K562 (cell line): ENCODE measurements around the gene UBR3. TPM values are rescaled to one million over a fixed set of nuclear protein-coding genes. Genes with fewer than 3 reads are reported as not detected.

Source experiments
- ATAC-seq: fragments of 200-7000 bp; cut with Tn5 transposase; 3 replicates; pipeline ENCODE4 v1.9.1; 2020; ENCODE audit warnings: moderate library complexity
- BruUV-seq: library from RNA; stranded (reverse); fragments of 400-500 nt; replicated peaks from 2 replicates; lab custom pipeline; 2021; lab: Mats Ljungman, UMichigan
- CTCF ChIA-PET: fragments of 300-600 bp; formaldehyde crosslinking; extraction: SDS; loops from one replicate; lab custom pipeline; 2021; ENCODE audit warnings: low intra/inter-chr PET ratio; lab: Yijun Ruan, JAX
- POLR2A ChIA-PET: fragments of 300-600, 350-650 bp; sonication (Branson Sonifier 250); formaldehyde crosslinking; extraction: SDS; loops from one replicate; lab custom pipeline; 2021; ENCODE audit warnings: antibody characterized with exemption, inconsistent platforms; lab: Yijun Ruan, JAX
- DNase-seq, 4 experiments: peaks; one replicate each; pipeline versions ENCODE4 v3.0.0 to v3.0.0-alpha.2; 2011 to 2018; ENCODE audit warnings: low spot score in 3 of 4, mixed read lengths in 3 of 4; ENCODE audit errors: extremely low read depth in 1 of 4
- FAIRE-seq: peaks from 2 replicates; lab custom pipeline; 2011; peaks lifted over from hg19 to GRCh38; lab: Jason Lieb, UNC
- H2AFZ ChIP-seq: 2 replicates; pipeline ENCODE4 v1.6.0; 2011; ENCODE audit warnings: low read depth, low read length, control low read depth, inconsistent platforms
- H3K27ac ChIP-seq: fragments of 200-600 bp; 3 replicates; pipeline ENCODE4 v1.8.0; 2011; ENCODE audit warnings: low read depth, mild to moderate bottlenecking, control low read depth, inconsistent platforms, low read length, moderate library complexity, mixed read lengths; ENCODE audit errors: extremely low read depth
- H3K27me3 ChIP-seq, 2 experiments: fragments of 300-600 bp in 1 of 2; 2 replicates in 1 of 2; 3 replicates in 1 of 2; pipeline versions ENCODE4 v1.6.0 to v1.8.0; 2011; ENCODE audit warnings: inconsistent platforms in 2 of 2, low read length in 2 of 2, mild to moderate bottlenecking in 1 of 2, mixed read lengths in 1 of 2, moderate library complexity in 1 of 2; ENCODE audit not compliant: control insufficient read depth in 2 of 2, insufficient read depth in 2 of 2
- H3K36me3 ChIP-seq: fragments of 300-600 bp; 3 replicates; pipeline ENCODE4 v1.8.0; 2011; ENCODE audit warnings: mild to moderate bottlenecking, low read length, inconsistent platforms; ENCODE audit not compliant: control insufficient read depth, insufficient read depth
- H3K4me1 ChIP-seq, 2 experiments: fragments of 200-600 bp in 1 of 2; replicated peaks in 1 of 2; 2 replicates in 1 of 2; 3 replicates in 1 of 2; pipeline versions ENCODE4 v1.5.1 to v1.8.0; 2011; ENCODE audit warnings: inconsistent platforms in 2 of 2, low read length in 2 of 2, mild to moderate bottlenecking in 1 of 2, mixed read lengths in 1 of 2, moderate library complexity in 1 of 2; ENCODE audit not compliant: control insufficient read depth in 2 of 2, insufficient read depth in 2 of 2
- H3K4me2 ChIP-seq: 2 replicates; pipeline ENCODE4 v1.6.1; 2011; ENCODE audit warnings: low read length, control low read depth, inconsistent platforms, mixed read lengths; ENCODE audit not compliant: insufficient read depth
- H3K4me3 ChIP-seq: fragments of 200-600 bp; sonication (generic), shearing (Covaris generic); 2 replicates; pipeline ENCODE4 v1.5.1; 2016; ENCODE audit warnings: control low read depth, inconsistent platforms
- H3K79me2 ChIP-seq: fragments of 200-600 bp; 3 replicates; pipeline ENCODE4 v1.8.0; 2011; ENCODE audit warnings: low read length, inconsistent platforms; ENCODE audit not compliant: control insufficient read depth, insufficient read depth
- H3K9ac ChIP-seq, 2 experiments: 2 replicates each; pipeline versions ENCODE4 v1.6.0 to v1.6.1; 2011; ENCODE audit warnings: low read depth in 2 of 2, low read length in 2 of 2, control low read depth in 1 of 2, inconsistent platforms in 1 of 2, mild to moderate bottlenecking in 1 of 2, mixed read lengths in 1 of 2; ENCODE audit not compliant: insufficient read depth in 1 of 2
- H3K9me1 ChIP-seq: one replicate; pipeline ENCODE4 v1.6.0; 2011; ENCODE audit warnings: inconsistent platforms, mild to moderate bottlenecking, low read length, moderate library complexity; ENCODE audit not compliant: control insufficient read depth, insufficient read depth
- H3K9me3 ChIP-seq: replicated peaks from 2 replicates; pipeline ENCODE4 v1.5.1; 2011; ENCODE audit warnings: low read depth, low read length, inconsistent platforms; ENCODE audit not compliant: control insufficient read depth, insufficient read depth
- H4K20me1 ChIP-seq: replicated peaks from 2 replicates; pipeline ENCODE4 v1.6.1; 2011; ENCODE audit warnings: low read length, inconsistent platforms, mixed read lengths; ENCODE audit not compliant: control insufficient read depth, insufficient read depth
- CREBBP ChIP-seq: IDR thresholded peaks from one replicate; pipeline ENCODE4 v1.6.1; 2012; ENCODE audit warnings: low read depth, mild to moderate bottlenecking, control low read depth, inconsistent platforms, low read length
- HMBOX1 ChIP-seq: sonication (generic); IDR thresholded peaks from 2 replicates; pipeline ENCODE4 v1.6.1; 2016
- ID3 ChIP-seq, 2 experiments: fragments of 250-450 bp in 1 of 2; fragments of 450-650 bp in 1 of 2; sonication (Bioruptor Pico) in 1 of 2; IDR thresholded peaks; 2 replicates each; pipeline versions ENCODE4 v1.6.1 to v1.8.0; 2016 to 2021; ENCODE audit warnings: mild to moderate bottlenecking in 2 of 2, moderate library complexity in 2 of 2, missing compliant biosample characterization in 1 of 2, missing genetic modification characterization in 1 of 2
- NFRKB ChIP-seq: fragments of 450-650 bp; IDR thresholded peaks from 2 replicates; pipeline ENCODE4 v1.6.1; 2016; ENCODE audit warnings: low read depth
- RBM15 ChIP-seq: fragments of 200-400 bp; formaldehyde crosslinking; IDR thresholded peaks from 2 replicates; pipeline ENCODE4 v1.6.1; 2018; ENCODE audit warnings: mild to moderate bottlenecking, low read length, moderate library complexity; ENCODE audit not compliant: insufficient read depth
- RHOXF2B ChIP-seq: fragments of 250-450 bp; sonication (Bioruptor Pico); conservative IDR thresholded peaks from 2 replicates; pipeline ENCODE4 v1.5.1; 2021
- SMARCC2 ChIP-seq: fragments of 450-650 bp; IDR thresholded peaks from 2 replicates; pipeline ENCODE4 v1.6.1; 2017; ENCODE audit warnings: antibody characterized with exemption, moderate library complexity, mild to moderate bottlenecking, low read depth
- UBTF ChIP-seq, 2 experiments: IDR thresholded peaks; 2 replicates each; pipeline ENCODE4 v1.6.1; 2012; ENCODE audit warnings: improper control_type of control experiment in 2 of 2, low read depth in 2 of 2, low read length in 2 of 2, borderline replicate concordance in 1 of 2
- XRCC5 ChIP-seq: fragments of 200-400 bp; formaldehyde crosslinking; IDR thresholded peaks from 2 replicates; pipeline ENCODE4 v1.6.1; 2017; ENCODE audit warnings: low read depth, mild to moderate bottlenecking, low read length
- ZNF449 ChIP-seq: fragments of 250-450 bp; sonication (Bioruptor Pico); IDR thresholded peaks from 2 replicates; pipeline ENCODE4 v1.8.0; 2022; ENCODE audit warnings: moderate library complexity, mild to moderate bottlenecking, inconsistent platforms
- ZNF79 ChIP-seq: fragments of 250-450 bp; sonication (Bioruptor Pico); IDR thresholded peaks from 2 replicates; pipeline ENCODE4 v1.4.0; 2020; ENCODE audit warnings: low read depth, mild to moderate bottlenecking, moderate library complexity
- WGBS: fragments of 100-300 bp; shearing (Covaris generic); methylation state at CpG from one replicate; pipeline ENCODE4 v1.1.6; 2016; ENCODE audit warnings: low coverage, mixed read lengths; ENCODE audit not compliant: insufficient coverage; ENCODE audit errors: missing lambda C conversion rate; 5-methylcytosine and 5-hydroxymethylcytosine counted together
- in situ Hi-C: fragments of 300-500 bp; cut with MboI; formaldehyde crosslinking; loops from 4 replicates; pipeline ENCODE4 v1.15.0; 2018; ENCODE audit warnings: inconsistent platforms, mixed read lengths
- intact Hi-C: fragments of 100-400 bp; cut with micrococcal nuclease; formaldehyde crosslinking; loops from 2 replicates; pipeline ENCODE4 v1.14.2; 2022
- polyA plus RNA-seq, 8 experiments: library from polyadenylated mRNA; depleted of rRNA in 4 of 8; stranded (reverse) in 5 of 8; unstranded in 3 of 8; fragments of >200 nt; fragmentation: Nextera tagmentation in 2 of 8; fragmentation: Illumina TruSeq in 1 of 8; extraction: Ambion mirVana in 2 of 8; extraction: Trizol in 1 of 8; gene quantifications; 2 replicates each; pipeline versions ENCODE4 v1.2.1 to v1.2.3, GENCODE V29; 2011 to 2014; ENCODE audit warnings: inconsistent platforms in 1 of 8, missing spikeins in 1 of 8
- total RNA-seq, 7 experiments: library from RNA; depleted of rRNA in 6 of 7; stranded (reverse); fragments of >200 nt in 6 of 7; fragmentation: Illumina TruSeq in 2 of 7; extraction: Trizol in 2 of 7; gene quantifications; 2 replicates each; pipeline versions ENCODE4 v1.2.1 to v1.2.3, GENCODE V29; 2011 to 2021; ENCODE audit warnings: low replicate concordance in 1 of 7
- TF ChIP-seq, protein P1 (sequence below): fragments of 250-450 bp; sonication (Bioruptor Pico); IDR thresholded peaks from 2 replicates; pipeline ENCODE4 v1.8.0; 2022; ENCODE audit warnings: moderate library complexity, mild to moderate bottlenecking, inconsistent platforms

The UBR3 gene
- total and polyA plus RNA-seq, 9 of the 15 experiments (the other 6 are each of a cell fraction or from before 2014, with no cell fraction given): 14.4 to 63.5 (median 40.4) TPM

- no peaks in the 10 kb centered on the region for H3K9me1 ChIP-seq
- no peaks in the 10 kb centered on the region for H3K9me3 ChIP-seq
- peaks cover 48% of the 10 kb centered on the region for H3K79me2 ChIP-seq
- DNase-seq (no peak), ATAC-seq (no peak)
- TSS peak; percentile 91 for BruUV-seq
- H3K27me3 ChIP-seq: no peaks in the 10 kb centered on the region
- peak overlapping the region in 1 of 2 experiments; percentile 85; a peak in 2 of 4 replicates for H3K9ac ChIP-seq
- H3K27ac ChIP-seq: peak overlapping the region; percentile 78
- peak overlapping the region; percentile 89 for H3K4me2 ChIP-seq
- H3K36me3 ChIP-seq: peaks cover 32% of the 10 kb centered on the region
- TF ChIP-seq ZNF449 (0 out of 2 replicates have a peak, but pooled peaks have one; percentile 48), RBM15 (no peak), NFRKB (0 out of 2 replicates have a peak, but pooled peaks have one; percentile 5), RHOXF2B (CRISPR knock-in tag) (no peak), UBTF (IDR thresholded peaks at IDR 0.05; ENCODE audit: borderline replicate concordance in 1 of 2, low read depth in 2 of 2, low read length in 2 of 2) (0 out of 4 replicates have a peak, but pooled peaks of 1 of the 2 experiments have one; percentile 11), CREBBP (no peak), ID3 (CRISPR knock-in tag; IDR thresholded peaks at IDR 0.05) (no peak), ID3 (tag; IDR thresholded peaks at IDR 0.05) (no peak), HMBOX1 (0 out of 2 replicates have a peak, but pooled peaks have one; percentile 34), SMARCC2 (no peak), ZNF79 (CRISPR knock-in tag) (0 out of 2 replicates have a peak, but pooled peaks have one; percentile 11), XRCC5 (0 out of 2 replicates have a peak, but pooled peaks have one; percentile 17)
- TF ChIP-seq, protein P1, sequence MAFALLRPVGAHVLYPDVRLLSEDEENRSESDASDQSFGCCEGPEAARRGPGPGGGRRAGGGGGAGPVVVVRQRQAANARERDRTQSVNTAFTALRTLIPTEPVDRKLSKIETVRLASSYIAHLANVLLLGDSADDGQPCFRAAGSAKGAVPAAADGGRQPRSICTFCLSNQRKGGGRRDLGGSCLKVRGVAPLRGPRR: peak; percentile 44; the same call in 1 of the 2 replicates
- TF ChIP-seq, all 486 proteins: peak for 7
- ChIA-PET POLR2A (interaction anchor here (0.7 to 1.9 kb wide), 8 partner anchors 8 to 225 kb away, joined by 3 to 8 read pairs (median 6); partner anchors contain the start of gene UBR3), CTCF (no interaction called here)
- H4K20me1 ChIP-seq: peaks cover 8% of the 10 kb centered on the region
- FAIRE-seq: no peak
- H3K4me1 ChIP-seq: peaks cover 5 to 6% of the 10 kb centered on the region in 2 experiments; a peak in 3 of 5 replicates
- peak overlapping the region; percentile 94 for H2AFZ ChIP-seq
- peak overlapping the region; percentile 67 for H3K4me3 ChIP-seq
- in situ Hi-C loops (no loop called here), intact Hi-C loops (no loop called here)
- WGBS: 5% methylated on average over 4 of the region's 4 CpGs
Measured at GRCh38 chr2:169798397-169798717, 28.9 kb upstream of the UBR3 start.
